ENCODE results near the gene TRIM28.

TRIM28 gene

DNA sequence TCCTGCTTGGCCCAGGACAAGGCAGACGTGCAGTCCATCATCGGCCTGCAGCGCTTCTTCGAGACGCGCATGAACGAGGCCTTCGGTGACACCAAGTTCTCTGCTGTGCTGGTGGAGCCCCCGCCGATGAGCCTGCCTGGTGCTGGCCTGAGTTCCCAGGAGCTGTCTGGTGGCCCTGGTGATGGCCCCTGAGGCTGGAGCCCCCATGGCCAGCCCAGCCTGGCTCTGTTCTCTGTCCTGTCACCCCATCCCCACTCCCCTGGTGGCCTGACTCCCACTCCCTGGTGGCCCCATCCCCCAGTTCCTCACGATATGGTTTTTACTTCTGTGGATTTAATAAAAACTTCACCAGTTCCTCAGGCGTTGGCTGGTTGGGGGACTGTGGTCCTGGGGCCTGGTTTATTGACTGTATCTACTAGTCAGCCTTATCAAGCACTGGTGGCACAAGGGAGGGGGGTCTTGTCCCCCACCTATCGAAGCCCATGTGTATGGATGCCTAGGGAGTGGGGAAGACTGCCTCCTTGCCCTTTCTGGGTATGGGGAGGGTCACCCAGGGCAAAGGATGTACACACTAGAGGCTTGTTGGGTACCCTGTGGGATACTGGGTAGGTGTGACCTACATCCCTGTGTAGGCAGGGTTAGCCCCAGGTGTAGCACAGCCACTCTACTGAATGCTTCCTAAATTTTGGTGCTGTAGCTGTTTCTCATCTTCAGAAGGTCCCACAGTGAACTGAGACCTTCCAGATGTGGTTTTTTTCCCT is 6.7 kb downstream of the TRIM28 start:
- no peak for DNase-seq

DNA sequence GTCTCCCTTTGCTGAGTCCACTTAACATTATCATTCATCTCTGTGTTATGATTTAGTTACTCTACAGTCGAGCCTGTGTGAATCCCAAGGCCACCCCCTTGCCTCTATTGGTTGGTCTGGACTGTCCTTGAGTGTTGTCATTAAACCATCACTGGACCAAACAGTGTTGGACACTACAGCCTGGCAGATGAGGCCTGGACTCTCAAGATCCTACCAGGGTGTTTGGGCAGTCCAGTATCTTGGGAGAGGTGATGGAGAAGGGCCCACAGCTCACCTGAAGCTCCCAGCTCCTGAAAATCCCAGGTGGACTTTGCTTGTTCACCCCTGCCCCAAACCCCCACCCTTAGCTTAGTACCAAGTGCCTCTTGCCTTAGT is 7.2 kb downstream of the TRIM28 start:
- no peak for DNase-seq

DNA sequence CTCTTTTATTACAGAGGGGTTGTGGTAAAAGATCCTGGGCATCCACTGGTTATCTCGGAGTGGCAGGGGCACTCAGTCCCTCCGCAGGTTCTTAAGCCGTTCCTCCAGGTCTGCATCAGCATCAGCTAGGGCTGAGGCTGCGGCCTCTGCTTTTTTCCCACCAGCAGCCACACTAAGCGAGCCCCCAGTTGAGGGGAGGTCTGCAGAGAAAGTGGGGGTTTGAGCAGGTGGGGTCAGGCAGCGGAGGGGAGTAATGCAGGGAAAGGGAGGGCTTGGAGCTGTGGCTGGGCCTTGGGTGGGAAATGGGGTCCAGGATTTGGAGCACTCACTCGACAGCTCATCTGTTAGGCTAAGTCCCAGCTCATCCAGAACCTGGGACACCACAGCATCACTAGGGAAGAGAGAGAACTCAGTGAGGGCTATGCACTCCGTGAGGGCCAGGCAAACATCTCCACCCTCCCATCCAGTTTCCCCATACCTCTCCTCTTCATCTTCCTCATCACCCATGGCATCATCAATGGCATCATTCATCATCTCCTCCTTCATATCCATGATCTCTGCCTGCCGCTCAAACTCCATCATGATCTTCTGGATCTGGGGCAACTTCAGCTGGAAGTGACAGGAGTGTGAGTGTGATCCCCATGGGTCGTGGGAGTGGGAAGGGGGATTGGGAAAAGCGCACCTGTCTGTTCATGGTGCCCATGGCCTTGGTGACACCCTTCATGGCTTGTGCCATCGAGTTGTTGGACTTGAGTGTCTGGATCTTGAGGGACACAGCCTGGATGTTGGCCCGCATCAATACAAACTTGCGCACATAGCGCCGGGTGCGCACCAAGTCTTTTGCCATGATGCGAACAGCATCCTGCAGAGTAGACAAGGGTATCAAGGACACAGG is 8.0 kb downstream of the TRIM28 start:
- no peak for DNase-seq

DNA sequence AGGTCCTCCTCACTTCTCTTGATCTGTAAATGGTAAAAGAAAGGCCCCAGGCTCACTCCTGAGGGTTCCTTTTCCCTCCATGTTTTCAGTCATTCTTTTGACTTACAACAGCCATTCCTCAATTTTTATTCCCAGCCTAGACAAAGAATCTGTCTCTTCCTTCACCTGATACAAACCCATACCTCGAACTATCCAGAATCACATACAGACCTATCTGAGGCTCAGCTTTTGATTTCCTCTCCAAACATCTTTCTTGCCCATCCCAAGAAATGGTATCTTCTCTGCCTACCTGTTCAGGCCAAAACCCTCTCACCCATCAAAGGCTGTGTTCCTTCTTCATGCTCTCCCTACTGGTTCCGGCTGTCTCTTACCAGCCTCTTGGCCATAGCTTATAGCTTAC is 8.8 kb downstream of the TRIM28 start:
- DNase-seq: no peak

DNA sequence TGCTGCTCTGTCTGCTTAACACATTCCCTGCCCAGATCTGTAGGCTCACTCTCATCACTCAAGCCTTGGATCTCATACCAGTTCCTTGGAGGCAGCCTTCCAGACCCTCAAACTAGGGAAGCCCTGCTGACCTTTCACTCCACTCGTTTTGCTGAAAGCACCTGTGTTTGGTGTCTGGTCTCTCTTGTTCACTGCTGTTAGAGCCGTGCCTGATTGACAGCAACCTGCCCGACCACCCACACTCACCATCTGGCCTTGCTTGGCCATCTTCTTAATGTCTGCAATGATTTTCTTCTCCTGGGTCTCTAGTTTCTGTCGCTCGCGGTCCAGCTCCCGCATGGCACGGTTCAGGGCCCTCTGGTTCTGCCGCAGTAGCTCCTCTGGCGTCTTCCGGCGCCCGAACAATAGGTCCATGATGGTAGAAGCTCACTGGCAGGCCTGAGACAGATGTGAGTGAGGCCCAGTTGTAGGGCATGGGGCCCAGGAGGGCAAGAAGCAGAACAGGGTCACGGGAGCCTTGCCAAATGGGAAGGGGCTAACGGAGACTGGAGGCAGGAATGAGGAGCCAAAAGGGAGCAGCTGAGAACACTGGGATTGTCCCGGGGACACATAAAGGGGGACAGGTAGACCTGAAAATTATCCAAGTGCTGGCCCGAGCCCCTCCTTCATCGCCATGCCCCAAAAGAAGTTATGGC is 10.1 kb downstream of the TRIM28 start:
- no peak for DNase-seq

DNA sequence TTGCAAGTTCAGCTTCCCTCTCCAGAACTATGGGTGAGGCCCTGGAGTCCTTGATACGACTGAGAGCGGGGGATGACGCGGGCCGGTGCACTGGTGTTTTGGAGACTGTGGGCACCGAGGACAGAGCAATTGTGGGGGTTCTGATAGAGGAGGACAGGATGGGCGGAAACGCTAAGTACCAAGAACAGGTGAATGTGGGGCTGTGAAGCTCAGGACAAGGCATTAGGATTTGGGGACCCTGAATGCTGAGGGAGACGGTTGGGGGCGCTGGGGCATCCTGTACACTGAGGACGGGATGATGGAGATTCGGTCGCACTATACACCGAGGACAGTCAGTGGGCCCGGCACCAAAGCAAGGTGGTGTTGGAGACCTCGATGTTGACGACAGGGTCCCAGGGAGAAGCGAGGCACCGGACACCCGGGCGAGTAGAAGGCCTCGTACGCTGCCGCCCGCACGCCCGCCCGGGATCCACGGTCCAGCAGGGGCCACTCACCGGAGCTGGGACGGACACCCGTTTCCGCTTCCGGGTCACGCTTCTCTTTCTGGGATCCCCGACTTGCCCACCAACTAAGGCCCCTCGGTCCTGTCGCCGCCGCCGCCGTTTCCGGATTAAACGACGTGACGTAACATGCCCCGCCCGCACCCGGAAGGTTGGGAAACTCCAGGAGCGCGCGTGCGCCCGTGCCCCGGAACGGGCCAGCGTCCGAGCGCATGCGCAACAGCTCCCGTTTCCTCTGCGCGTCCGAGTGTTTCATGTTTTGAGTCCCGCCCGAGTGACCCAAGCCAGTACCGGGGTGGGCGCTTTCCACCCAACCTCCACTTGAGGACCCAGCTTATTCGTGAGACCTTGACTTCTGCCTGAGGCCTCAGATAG is 10.9 kb downstream of the TRIM28 start, which contains the start of gene CHMP2A:
Gene CHMP2A, minus strand, starts transcription at position 612 of the 875 bp plus-strand sequence. CDS start 893 bp downstream, outside the sequence.
- DNase-seq: peak; percentile 99

DNA sequence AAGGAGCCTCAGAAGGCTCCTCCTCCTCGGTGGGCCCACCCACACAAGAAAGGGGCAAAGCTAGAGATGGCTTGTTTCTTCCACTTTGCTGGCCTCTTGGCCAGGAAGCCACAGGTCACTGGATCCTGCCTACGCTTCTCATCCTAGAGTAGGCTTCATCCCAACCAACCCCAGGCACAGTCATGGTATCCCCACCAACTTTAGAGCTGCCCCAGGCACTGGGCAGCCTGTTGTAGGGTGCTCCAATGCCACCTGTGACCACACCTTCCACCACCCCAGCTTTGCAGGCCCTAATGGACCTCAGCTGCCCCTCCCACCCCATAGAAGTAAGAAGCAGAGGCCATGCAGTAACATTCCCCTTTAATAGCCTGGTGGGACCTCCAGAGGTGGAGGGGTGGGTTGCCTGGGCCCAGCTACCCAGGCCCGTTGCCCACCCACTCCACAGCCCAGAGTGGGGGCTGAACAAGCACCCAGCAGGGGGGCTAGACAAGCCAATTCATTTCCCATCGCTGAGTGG is 11.6 kb downstream of the TRIM28 start:
- no peak for DNase-seq

DNA sequence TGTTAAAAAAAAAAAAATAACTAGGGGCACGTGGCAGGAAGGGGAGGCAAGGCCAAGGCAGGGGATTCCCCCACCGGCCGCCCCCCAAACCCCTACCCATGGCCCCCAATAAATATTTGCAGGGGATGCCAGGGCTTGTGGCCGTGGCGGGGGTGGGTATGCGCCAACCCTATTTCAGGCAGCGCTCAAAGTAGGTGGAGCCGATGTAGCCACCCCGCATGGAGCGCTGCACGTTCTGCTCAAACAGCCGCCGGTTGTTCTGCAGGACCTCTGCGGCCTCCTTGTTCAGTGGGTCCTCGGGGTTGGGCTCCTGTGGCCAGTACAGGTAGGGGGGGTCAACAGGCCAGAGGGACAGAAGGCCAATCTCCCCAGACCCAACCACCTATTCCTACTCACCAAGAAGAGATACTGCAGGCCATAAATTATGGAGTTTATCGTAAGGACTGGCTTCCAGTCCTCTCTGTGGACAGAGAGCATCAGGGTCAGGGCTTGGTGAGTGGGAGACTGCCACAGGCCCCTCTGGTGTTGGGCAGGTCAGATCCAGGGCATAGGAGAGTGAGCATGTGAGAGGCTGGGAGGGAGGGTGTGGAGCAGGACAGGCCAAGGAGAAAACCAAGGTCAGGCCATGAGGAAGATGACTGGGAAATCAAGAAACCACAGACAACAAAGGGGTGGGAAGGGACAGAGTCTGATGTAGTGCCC is 12.2 kb downstream of the TRIM28 start:
- DNase-seq: no peak

DNA sequence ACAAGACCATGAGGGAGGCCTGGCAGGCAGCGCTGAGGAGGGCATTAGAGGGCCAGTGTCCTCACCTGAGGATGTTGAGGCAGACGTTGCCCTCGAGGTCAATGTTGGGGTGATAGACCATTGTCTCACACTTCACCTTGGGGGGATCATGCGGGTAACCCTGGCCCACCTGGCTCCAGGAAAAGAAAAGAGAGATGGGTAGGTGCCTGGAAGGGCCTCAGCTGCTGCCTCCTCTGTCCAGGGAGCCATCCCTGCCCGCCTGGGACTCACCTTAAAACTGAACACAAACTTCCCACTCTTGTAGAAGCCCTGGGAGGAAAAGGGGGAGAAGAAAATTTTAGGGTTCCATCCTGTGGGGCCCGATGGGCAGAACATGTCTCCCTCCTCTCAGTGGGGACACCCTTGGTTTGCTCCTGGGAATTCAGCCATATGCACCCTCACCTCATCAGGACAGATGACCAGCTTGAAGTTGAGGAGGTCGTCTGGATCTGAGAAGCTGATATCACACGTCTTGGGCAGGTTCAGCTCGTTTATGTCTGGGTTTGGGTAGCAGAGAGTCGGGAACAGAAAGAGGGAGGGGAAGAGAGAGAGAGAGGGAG is 12.9 kb downstream of the TRIM28 start:
- DNase-seq: no peak

DNA sequence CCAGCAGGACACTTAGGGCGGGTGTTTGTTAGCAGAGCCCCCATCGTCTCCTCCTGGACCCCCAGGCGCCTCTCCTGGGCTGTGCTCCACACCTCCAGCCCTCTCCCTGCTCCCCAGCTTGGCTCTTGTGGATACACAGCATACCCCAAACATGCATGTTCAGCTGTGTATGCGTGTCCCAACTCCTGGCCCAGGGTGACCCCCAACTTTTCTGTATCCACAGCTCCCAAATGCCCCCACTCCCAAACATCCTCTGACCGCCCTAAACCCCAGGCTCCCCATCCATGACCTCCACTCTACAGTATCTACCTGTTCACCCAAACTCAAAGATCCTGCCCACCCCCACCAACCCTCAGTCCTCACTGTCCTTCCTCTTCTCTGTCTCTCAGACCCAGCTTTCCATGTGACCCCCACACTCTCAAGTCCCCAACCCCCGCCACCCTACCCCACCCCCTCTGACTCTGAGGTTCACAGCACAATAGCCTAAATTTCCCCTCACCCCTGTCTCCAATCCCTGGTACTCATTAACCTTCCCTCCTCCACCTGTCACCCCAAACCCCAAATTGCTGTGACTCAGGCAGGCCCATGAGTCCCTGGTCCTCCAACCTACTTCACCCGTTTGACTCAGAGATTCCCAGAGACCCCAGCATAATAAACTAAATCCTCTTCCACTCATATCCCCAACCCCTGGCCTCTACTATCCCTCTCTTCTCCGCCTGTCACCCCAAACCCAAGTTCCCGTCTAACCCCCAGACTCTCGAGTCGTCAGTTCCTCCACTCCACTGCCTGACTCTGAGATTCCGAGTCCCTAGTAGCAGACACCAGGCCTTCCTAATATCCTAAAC is 13.6 kb downstream of the TRIM28 start:
- DNase-seq: no peak

DNA sequence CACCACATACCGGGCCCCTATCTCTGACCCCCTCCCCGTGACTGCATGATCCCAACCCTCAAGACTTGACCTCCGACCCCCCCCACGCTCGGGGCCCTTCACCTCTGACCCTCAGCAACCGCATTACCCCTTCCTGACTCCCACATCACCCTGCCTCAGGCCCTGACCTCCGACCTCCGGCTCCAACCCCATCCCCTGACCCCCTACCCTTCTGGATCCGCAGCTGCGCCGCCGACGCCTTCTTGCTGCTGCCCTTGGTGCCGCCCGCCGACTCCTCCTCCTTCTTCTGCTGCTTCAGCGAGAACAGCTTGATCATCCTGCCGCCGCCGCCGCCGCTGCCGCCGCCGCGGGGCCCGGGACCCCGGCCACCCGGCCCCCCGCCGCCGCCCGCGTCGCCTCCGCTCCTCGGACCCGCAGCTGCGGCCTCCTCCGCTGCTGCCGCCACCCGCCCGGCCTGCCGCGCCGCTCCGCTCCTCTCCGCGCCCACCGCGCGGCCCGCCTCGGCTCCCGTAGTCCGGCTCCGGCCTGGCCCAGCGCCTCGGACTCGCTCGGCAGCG is 14.3 kb downstream of the TRIM28 start, which contains the start of gene UBE2M:
Gene UBE2M, minus strand, starts transcription at position 546 of the 557 bp plus-strand sequence. Its CDS starts 230 bp downstream, at position 316.
- DNase-seq: peak; percentile 67

DNA sequence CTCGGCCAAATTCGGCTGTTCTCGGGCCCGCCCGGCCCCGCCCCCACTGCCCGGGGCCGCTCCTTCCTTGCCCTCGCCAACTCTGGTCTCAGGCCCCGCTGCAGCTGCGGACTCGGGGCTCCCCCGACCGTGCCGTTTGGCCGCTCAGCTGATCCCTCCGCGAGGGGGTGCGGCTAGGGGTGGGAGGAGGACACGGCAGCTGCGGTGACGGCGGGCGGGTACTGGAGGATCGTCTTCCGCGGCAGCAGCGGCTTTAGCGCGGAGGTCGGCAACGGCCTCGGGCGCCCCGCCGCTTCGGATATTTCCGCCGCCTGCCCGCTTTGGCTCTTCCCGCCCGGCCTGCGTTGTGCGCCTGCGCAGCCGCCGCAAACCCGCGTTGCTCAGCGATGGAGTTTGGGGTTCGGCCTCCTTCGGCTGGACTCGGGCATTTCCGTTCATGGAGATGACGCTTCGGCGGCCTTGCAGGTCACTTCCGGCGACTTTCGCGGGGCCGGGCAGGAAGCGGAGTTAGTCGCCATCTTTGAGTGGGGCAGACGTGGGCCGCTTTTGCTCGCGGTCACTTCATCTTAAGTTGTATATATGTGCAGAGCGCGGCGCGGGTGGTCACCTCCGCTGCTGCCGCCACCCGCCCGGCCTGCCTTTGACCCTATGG is 14.9 kb downstream of the TRIM28 start:
- DNase-seq: peak; percentile 100

DNA sequence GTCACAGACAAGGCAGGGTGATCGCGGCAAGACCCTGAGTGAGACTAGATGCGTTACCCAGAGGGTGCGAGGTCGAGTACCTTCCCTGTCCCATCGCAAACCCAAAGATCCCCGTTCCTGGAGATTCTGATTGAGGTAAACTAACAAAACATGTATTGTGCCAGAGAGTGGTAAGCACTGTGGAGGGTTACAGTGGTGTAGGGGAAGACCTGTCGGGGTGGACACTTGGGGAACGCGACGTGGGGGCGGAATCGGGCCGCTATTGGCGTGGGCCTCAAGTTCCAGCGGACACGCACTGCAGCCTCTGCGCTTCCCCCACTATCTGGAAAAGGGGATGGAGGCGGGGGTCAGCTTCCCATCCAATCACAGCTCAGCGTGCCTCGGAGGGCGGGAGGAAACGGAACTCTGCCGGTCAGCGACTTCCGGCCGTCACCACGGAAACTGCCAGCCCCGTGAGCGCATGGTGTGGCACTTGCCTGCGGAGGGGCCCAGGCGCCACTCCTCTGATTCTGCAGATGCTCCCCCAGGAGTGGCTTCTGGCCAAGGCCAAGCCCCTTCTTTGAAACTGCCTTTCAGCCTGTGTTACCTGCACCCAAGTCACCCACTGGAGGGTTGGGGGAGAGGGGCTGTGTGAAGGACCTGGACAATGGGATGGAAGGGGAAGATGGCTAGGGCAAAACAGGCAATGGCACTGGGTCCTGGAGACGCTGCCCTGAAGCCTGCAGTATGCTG is 15.6 kb downstream of the TRIM28 start:
- peak; percentile 78 for DNase-seq

DNA sequence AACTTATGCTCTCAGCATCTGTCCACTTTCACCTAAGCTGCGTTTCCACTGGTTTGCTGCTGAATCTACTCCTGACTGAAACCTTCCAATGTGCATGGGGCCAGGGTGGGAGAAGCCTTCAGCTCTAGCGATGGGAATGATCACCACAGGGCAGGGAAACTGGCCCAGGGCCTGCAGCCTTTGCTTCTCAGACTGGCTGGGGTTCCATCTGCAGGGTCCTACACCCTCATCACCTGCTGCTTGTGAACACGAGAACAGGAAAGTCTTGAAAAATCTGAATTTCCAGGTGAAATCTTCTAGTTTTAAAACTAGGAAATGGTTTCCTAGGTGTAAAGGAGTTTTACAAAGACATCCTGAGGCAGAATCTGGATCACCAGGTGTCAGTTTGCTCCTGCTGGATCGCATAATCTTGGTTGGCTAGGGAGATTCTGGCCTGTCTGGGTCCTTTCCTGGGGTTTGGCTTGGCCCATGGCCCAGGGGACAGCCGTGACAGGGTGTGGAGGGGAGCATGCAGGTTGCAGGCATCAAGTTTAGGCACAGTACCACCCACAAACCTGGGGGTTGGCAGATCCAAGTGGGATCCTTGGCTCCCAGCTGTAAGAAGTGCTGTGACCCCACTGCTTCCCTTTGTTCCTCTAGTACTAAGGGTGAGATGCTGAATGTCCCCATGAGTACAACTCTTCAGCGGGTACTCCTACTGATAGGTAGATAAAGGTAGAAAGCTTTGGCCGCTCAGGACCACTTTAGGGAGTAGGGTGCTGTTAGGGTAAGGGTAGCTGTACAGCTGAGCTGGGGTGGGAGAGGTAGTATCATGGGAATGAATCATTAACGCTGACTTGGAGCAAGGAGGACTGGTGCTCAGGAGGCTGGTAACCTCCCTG is 16.4 kb downstream of the TRIM28 start:
- no peak for DNase-seq

DNA sequence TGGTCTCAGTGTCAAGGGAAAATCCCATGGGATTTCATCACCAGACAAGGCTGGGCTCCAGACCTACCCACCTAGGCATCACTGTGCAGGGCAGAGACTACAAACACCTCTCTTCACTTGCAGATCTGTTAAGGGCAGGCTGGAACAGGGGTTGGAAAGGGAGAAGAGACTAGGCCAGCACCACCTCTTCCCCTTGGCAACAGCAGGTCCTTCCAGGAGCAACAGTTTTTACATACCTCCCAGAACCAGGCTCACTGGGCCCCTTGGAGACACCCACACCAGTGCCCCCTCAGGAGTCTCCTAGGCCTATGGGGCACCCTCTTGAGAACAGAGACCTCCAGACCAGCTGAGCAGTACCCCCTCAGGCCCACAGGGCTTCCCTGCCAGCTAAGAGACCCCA is 17.1 kb downstream of the TRIM28 start:
- no peak for DNase-seq

DNA sequence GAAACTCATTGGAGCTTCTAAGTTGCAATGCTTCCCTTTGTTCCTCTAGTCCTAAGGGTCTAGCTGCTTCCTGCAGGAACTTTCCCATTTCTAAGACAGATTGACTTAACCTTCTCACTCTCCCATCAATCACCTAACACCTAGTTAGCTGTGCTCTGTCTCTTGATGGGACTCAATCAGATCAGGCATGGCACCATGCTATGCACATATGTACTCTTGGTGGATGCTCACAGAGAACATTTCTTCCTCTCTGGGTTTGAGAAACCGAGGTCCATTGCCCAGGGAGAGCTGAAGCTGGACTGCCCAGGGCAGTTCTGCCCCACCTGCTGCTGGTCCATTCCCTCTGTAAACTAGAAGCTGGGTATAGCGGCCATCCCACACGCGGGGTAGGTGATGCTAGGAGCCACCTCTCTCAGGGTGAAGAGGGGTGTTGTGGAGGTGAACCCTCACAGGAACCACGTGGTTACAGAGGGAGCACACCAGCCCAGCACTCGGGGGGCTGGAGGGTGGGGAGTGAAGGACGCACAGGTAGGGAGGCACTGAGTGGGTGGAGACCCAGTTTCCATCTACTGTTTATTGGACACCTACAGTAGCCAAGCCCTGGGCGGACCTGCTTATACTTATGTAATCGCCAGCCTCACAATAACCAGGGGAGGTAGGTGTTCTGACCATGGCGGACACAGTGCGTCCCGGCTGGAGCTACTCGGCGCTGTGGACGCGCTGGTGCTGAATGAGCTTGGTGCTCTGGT is 17.7 kb downstream of the TRIM28 start:
- DNase-seq: no peak
